Measurements from ENCODE around the gene CHAF1B.
A peak's percentile ranks its signal among the peaks of the same experiment; 100 is the strongest.

CHAF1B gene

GRCh38 chr21:36402339-36402738 lies 17.1 kb downstream of the CHAF1B start:
- H3K4me3 Mint-ChIP-seq = no peak overlapping the region
- peaks cover 68% of the 10 kb centered on the region for H3K36me3 Mint-ChIP-seq (ENCODE audit: low read depth)
- no peaks in the 10 kb centered on the region for H3K4me1 Mint-ChIP-seq (ENCODE audit: low read depth)
- H3K27ac Mint-ChIP-seq = no peak overlapping the region
- H3K27me3 Mint-ChIP-seq = no peaks in the 10 kb centered on the region
- DNase-seq = no peak
- H3K9me3 Mint-ChIP-seq = no peaks in the 10 kb centered on the region

DNA sequence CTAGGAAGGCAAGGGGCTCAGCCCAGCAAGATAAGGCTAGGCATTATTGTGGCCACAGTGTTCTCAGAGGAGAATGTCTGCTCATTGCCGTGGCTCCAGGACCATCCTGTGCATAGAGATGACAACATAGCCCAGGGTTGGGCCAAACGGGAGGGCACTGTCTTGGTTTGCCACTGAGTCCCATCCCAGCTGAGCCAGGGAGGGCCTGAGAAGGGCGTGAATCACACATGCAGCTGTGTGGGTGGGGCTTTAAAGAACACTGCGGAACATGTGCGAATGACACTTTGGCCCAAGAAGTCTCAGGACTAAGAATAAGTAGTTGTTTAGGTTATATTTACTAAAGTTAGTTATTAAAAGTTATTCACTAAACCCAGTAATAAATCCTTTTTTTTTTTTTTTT lies 18.5 kb downstream of the CHAF1B start:
- H3K27me3 Mint-ChIP-seq = no peaks in the 10 kb centered on the region
- DNase-seq = no peak
- no peaks in the 10 kb centered on the region for H3K4me1 Mint-ChIP-seq (ENCODE audit: low read depth)
- H3K9me3 Mint-ChIP-seq = no peaks in the 10 kb centered on the region
- H3K27ac Mint-ChIP-seq = no peak overlapping the region
- peaks cover 73% of the 10 kb centered on the region for H3K36me3 Mint-ChIP-seq (ENCODE audit: low read depth)
- H3K4me3 Mint-ChIP-seq = no peak overlapping the region

GRCh38 chr21:36408568-36408967 lies 23.4 kb downstream of the CHAF1B start:
- Mint-ChIP-seq H3K4me1 (ENCODE audit: low read depth) (no peaks in the 10 kb centered on the region), H3K27me3 (no peaks in the 10 kb centered on the region), H3K27ac (no peak overlapping the region), H3K36me3 (ENCODE audit: low read depth) (peaks cover 79% of the 10 kb centered on the region), H3K9me3 (no peaks in the 10 kb centered on the region), H3K4me3 (no peak overlapping the region)
- DNase-seq = no peak

DNA sequence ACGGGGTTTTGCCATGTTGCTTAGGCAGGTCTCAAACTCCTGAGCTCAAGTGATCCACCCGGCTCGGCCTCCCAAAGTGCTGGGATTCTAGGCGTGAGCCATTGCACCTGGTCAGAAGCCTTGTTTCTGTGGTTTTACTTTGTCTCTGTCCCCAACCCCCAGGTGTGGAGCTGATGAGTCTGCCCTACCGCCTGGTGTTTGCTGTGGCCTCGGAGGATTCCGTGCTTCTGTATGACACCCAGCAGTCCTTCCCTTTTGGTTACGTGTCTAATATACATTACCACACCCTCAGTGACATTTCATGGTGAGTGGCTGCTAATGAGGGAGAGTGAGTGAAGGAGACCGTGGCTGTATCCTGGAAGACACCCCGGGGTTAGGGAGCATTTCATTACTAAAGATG lies 26.1 kb downstream of the CHAF1B start:
- DNase-seq = no peak
- no peak overlapping the region for H3K27ac Mint-ChIP-seq
- no peak overlapping the region for H3K4me3 Mint-ChIP-seq
- peaks cover 90% of the 10 kb centered on the region for H3K36me3 Mint-ChIP-seq (ENCODE audit: low read depth)
- no peaks in the 10 kb centered on the region for H3K4me1 Mint-ChIP-seq (ENCODE audit: low read depth)
- H3K9me3 Mint-ChIP-seq = no peaks in the 10 kb centered on the region
- no peaks in the 10 kb centered on the region for H3K27me3 Mint-ChIP-seq

GRCh38 chr21:36412916-36413315 lies 27.7 kb downstream of the CHAF1B start:
- Mint-ChIP-seq H3K4me3 (no peak overlapping the region), H3K27ac (no peak overlapping the region), H3K36me3 (ENCODE audit: low read depth) (peaks cover 93% of the 10 kb centered on the region), H3K27me3 (no peaks in the 10 kb centered on the region), H3K9me3 (no peaks in the 10 kb centered on the region), H3K4me1 (ENCODE audit: low read depth) (no peaks in the 10 kb centered on the region)
- no peak for DNase-seq

DNA sequence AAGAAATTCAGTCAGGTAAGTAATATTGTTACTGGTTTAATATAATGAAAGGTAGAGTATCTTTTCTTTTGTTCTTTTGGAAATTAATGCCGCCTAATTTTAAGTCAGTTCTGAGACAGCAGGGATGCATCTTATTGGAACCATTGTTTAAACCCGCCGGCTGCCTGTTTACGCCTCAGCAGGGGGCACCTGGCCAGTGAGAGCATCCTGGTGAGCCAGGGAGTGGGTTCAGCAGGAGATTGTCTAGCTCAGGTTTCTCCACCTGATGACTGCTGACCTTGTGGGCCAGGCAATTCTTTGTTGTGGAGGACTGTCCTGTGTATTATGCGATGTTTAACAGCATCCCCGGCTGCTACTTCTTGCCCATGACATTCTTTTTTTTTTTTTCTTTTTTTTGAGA lies 30.2 kb downstream of the CHAF1B start:
- H3K27me3 Mint-ChIP-seq = no peaks in the 10 kb centered on the region
- no peaks in the 10 kb centered on the region for H3K9me3 Mint-ChIP-seq
- H3K27ac Mint-ChIP-seq = no peak overlapping the region
- H3K36me3 Mint-ChIP-seq (ENCODE audit: low read depth) = peaks cover 93% of the 10 kb centered on the region
- no peak for DNase-seq
- no peaks in the 10 kb centered on the region for H3K4me1 Mint-ChIP-seq (ENCODE audit: low read depth)
- no peak overlapping the region for H3K4me3 Mint-ChIP-seq

DNA sequence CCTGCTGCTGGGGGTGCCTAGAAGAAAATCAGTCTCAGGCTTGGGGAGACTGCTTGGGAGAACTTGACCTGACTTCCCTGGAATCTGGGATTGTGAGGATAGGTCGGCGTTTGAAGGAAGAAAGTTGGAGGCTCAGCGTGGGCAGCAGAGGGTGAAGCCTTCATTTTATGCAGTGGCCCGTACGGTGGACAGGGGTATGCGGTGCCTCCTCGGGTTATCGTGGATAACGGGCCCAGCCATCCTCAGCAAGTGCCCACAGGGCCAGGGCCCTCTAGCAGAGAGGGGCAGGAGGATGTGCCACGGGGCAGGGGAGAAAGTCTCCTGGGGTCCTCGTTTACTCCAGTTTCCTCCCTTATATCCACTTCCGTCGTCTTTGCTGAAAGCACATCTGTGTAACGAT lies 34.0 kb downstream of the CHAF1B start:
- H3K4me3 Mint-ChIP-seq = no peak overlapping the region
- H3K4me1 Mint-ChIP-seq (ENCODE audit: low read depth) = no peaks in the 10 kb centered on the region
- peaks cover 61% of the 10 kb centered on the region for H3K36me3 Mint-ChIP-seq (ENCODE audit: low read depth)
- no peaks in the 10 kb centered on the region for H3K27me3 Mint-ChIP-seq
- DNase-seq = no peak
- H3K27ac Mint-ChIP-seq = no peak overlapping the region
- H3K9me3 Mint-ChIP-seq = no peaks in the 10 kb centered on the region

DNA sequence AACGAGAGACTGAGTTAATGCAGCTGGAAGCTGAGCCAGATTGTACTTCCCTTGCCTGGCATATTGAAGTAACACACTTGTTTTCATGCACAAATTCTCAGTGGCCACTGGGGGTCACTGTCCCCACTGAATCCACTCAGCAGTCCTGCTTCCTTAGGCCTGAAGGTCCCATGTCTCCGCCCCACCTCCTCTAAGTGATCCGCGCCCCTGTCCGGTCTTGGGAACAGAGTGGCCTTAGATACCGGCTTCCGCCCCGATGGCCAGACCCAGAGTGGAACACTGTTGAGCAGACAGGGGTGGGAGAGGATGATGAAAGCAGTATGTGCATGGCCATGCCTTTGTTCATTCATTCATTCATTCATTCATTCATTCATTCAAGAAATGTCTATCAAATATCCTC lies 34.8 kb downstream of the CHAF1B start:
- Mint-ChIP-seq H3K27ac (no peak overlapping the region), H3K4me1 (ENCODE audit: low read depth) (no peaks in the 10 kb centered on the region), H3K27me3 (no peaks in the 10 kb centered on the region), H3K4me3 (no peak overlapping the region), H3K9me3 (no peaks in the 10 kb centered on the region), H3K36me3 (ENCODE audit: low read depth) (peaks cover 54% of the 10 kb centered on the region)
- DNase-seq = peak; percentile 52

DNA sequence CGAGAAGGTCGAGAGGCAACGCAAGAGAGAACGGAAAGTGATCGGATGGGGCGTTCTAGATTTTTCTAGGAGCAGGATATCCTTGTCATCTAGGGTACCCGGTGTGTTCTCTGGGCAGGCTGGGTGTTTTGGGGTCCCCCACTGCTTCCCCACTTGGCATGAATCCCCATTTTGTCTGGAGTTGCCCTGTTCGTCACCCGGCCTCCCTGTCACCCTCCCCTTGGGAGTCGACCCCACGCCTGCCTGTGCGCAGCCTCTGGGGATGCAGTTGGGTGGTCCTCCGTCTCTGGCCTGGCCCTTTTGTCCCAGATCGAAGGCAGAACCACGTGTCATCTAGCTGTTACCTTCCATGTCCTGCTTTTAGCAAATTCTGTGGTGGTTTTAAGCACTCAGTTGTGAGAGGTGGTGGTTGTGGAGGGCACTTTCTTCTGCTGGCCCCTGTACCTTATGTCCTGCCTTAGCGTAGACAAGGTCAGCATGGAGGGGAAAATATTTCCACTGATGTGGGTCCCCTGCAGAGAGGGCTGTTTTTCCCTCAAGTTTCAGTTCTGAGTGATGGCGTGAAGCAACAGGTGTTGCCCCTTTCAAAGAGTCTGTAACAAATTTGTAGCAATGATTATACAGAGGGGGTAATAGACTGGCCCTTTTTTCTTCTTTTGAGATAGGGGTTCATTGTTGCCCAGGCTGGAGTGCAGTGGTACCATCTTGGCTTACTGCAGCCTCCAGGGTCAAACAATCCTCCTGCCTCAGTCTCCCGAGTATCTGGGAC lies 35.6 kb downstream of the CHAF1B start:
- Mint-ChIP-seq H3K4me3 (no peak overlapping the region), H3K27ac (no peak overlapping the region), H3K9me3 (no peaks in the 10 kb centered on the region), H3K36me3 (ENCODE audit: low read depth) (peaks cover 46% of the 10 kb centered on the region), H3K4me1 (ENCODE audit: low read depth) (no peaks in the 10 kb centered on the region), H3K27me3 (no peaks in the 10 kb centered on the region)
- no peak for DNase-seq

DNA sequence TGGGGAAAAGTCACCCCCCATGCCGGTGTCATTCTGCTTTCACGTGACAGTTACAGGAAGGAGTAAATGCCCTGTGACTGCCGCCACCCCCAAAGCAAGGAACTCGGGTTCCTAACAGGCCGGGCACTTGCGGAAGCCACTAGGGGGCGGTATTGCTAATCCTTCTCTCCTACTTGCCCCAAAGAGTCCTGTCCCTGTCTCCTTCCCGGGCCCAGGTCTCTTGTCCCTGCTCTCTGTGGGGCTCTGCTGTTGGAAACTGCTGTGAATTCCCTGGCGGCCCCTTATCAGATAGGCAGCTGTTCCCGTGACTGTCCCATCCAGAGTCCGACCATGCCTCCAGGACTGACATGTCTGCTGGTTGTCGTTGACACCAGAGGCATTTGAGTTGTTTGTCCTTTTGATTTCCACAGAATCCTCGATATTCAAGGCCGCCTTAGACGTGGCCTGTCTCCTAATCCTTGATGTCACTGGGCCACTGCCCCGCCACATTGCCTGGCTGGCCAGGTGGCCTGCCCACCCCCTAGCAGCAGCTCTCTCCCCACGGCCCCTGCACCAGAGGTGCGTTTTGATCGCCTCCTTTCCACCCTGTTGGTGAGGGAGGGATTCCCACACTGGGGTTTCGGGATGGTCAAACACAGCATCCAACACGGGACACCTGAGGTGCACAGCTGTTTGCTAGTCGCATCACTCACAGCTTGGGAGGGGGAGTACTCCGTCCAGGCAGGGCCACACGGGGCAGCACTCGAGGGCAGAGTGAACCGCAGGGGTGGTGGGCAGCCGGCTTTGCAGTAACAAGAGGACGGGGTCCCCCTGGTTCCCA lies 37.3 kb downstream of the CHAF1B start:
- peak; percentile 38 for DNase-seq
- no peaks in the 10 kb centered on the region for H3K27me3 Mint-ChIP-seq
- H3K36me3 Mint-ChIP-seq (ENCODE audit: low read depth) = peaks cover 30% of the 10 kb centered on the region
- no peaks in the 10 kb centered on the region for H3K4me1 Mint-ChIP-seq (ENCODE audit: low read depth)
- H3K9me3 Mint-ChIP-seq = no peaks in the 10 kb centered on the region
- no peak overlapping the region for H3K27ac Mint-ChIP-seq
- no peak overlapping the region for H3K4me3 Mint-ChIP-seq

DNA sequence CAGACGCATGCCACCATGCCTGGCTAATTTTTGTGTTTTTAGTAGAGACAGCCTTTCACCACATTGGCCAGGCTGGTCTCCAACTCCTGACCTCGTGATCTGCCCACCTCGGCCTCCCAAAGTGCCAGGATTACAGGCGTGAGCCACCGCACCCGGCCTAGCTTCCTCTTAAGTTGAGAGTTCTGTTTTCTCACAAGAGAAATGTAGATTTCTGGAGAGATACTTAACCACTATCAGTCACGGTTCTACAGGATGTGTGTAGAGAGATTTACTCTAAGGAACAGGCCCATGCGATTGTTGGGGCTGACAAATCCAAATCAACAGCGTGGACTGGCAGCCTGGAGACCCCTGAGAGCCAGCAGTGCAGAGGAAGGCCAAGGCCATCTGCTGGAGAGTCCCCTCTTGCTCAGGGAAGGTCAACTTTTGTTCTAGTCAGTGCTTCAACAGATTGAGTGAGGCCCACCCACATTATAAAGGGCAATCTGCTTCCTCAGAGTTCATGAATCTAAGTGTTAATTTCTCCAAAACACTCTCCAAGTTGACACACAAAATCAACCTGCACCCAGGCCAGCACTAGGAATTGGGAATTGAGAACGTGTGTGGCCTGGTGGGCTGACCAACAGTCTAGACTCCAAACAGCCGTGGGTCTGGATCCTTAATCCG lies 38.7 kb downstream of the CHAF1B start:
- Mint-ChIP-seq H3K27me3 (peaks cover 3% of the 10 kb centered on the region), H3K4me3 (no peak overlapping the region), H3K9me3 (no peaks in the 10 kb centered on the region), H3K4me1 (ENCODE audit: low read depth) (no peaks in the 10 kb centered on the region), H3K27ac (peak overlapping the region; percentile 76), H3K36me3 (ENCODE audit: low read depth) (peaks cover 18% of the 10 kb centered on the region)
- DNase-seq = no peak

- Mint-ChIP-seq H3K4me1 (ENCODE audit: low read depth) (peaks cover 4% of the 10 kb centered on the region), H3K27me3 (peaks cover 3% of the 10 kb centered on the region), H3K36me3 (ENCODE audit: low read depth) (peaks cover 12% of the 10 kb centered on the region), H3K9me3 (no peaks in the 10 kb centered on the region), H3K27ac (no peak overlapping the region), H3K4me3 (no peak overlapping the region)
- no peak for DNase-seq
These were observed 39.4 kb downstream of the CHAF1B start for GRCh38 chr21:36424592-36424991.

GRCh38 chr21:36425286-36425685 lies 40.1 kb downstream of the CHAF1B start:
- Mint-ChIP-seq H3K4me1 (ENCODE audit: low read depth) (peaks cover 11% of the 10 kb centered on the region), H3K4me3 (no peak overlapping the region), H3K27me3 (peaks cover 7% of the 10 kb centered on the region), H3K9me3 (no peaks in the 10 kb centered on the region), H3K36me3 (ENCODE audit: low read depth) (peaks cover 5% of the 10 kb centered on the region), H3K27ac (no peak overlapping the region)
- no peak for DNase-seq

DNA sequence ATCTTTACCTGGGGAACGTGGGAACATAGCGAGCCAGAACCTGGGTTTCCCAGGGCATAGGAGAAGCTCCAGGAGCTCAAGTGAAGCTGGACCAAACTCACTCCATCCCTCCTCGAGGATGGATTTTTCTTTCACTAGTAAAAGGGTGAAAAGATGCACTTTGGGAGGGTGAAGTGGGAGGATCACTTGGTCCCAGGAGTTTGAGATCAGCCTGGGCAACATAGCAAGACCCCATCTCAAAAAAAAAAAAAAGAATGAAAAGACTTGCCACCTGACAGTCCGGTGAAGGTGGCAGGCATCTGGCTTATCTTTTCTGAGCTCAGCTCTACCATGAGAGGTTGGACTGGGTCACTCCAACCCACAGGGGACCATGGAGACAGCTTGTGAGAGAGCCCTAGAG lies 42.3 kb downstream of the CHAF1B start:
- no peak overlapping the region for H3K4me3 Mint-ChIP-seq
- peaks cover 20% of the 10 kb centered on the region for H3K4me1 Mint-ChIP-seq (ENCODE audit: low read depth)
- H3K27me3 Mint-ChIP-seq = peaks cover 22% of the 10 kb centered on the region
- no peaks in the 10 kb centered on the region for H3K36me3 Mint-ChIP-seq (ENCODE audit: low read depth)
- no peak overlapping the region for H3K27ac Mint-ChIP-seq
- no peaks in the 10 kb centered on the region for H3K9me3 Mint-ChIP-seq
- no peak for DNase-seq
